Neural cell (in vitro differentiated cells): Measurements from ENCODE around the gene GALNT16.

Source experiments
- CTCF ChIP-seq: fragments of 450-650 bp; IDR thresholded peaks from 2 replicates; pipeline ENCODE4 v1.5.1; 2014; ENCODE audit warnings: antibody characterized with exemption, mild to moderate bottlenecking, moderate library complexity; ENCODE audit not compliant: poor library complexity, severe bottlenecking
- EP300 ChIP-seq: fragments of 450-650 bp; conservative IDR thresholded peaks from 2 replicates; pipeline ENCODE4 v1.6.1; 2014; ENCODE audit warnings: antibody characterized with exemption, mild to moderate bottlenecking, moderate library complexity; ENCODE audit not compliant: poor library complexity, severe bottlenecking
- MXI1 ChIP-seq: fragments of 450-650 bp; conservative IDR thresholded peaks from 2 replicates; pipeline ENCODE4 v1.6.1; 2014; ENCODE audit warnings: antibody characterized with exemption, mild to moderate bottlenecking; ENCODE audit not compliant: poor library complexity, severe bottlenecking
- REST ChIP-seq: IDR thresholded peaks from 2 replicates; pipeline ENCODE4 v1.6.1; 2012; ENCODE audit warnings: borderline replicate concordance

GRCh38 chr14:69285661-69286255 lies 25.8 kb downstream of the GALNT16 start:
- TF ChIP-seq CTCF (no peak), REST (no peak), EP300 (no peak), MXI1 (no peak)
